ENCODE data around the gene MPZL2.
"Not testable (repeated sequence)": the region's sequence is repeated elsewhere in the genome, so short reads cannot be mapped to it uniquely, and the experiment has no call there.

MPZL2 gene

DNA sequence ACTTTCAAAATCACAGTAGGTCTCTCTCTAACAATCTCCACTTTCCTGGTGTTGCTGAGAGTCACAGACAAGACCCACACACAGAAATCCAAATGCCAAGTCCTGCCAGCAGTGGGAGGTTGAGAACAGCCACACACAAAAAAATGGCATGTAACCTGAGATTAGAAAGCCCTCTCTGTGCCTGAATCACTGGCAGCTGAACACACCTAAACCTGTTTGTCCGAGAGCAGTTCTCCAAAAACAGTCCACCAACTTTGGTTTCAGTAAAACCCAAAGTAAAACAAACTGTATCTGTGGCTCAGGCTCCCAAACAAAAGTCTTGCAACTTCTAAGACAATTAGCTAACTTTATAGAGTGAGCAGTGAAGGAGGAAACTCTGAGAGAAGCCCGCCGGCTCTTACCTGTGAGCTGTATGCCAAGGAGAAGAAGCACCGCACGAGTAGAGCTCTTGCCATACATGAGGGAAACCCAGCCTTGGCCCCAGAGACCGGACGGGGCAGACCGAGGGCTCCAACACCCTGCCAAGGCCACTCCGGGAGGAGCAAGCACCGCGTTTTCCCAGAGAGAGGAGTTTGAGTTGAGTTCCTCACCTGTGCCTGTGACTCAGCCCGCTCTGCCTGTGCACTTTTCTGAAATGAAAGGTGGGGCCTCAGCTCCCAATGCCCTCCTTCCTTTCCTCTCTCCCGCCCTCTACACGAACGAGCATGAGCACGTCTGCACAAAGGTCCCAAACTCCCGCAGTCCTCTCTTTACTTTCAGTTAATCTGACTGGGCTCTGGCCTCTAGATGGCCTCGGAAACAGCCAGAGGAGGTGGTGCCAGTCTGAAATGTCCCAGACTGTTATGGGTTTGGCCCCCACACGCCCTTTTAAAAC lies at the start of gene MPZL2:
Gene MPZL2 (minus strand): TSS at position 603 of the 874 bp plus-strand sequence. CDS start 144 bp downstream, at position 459.
- DNase-seq (ENCODE audit: low read depth) = no peak

DNA sequence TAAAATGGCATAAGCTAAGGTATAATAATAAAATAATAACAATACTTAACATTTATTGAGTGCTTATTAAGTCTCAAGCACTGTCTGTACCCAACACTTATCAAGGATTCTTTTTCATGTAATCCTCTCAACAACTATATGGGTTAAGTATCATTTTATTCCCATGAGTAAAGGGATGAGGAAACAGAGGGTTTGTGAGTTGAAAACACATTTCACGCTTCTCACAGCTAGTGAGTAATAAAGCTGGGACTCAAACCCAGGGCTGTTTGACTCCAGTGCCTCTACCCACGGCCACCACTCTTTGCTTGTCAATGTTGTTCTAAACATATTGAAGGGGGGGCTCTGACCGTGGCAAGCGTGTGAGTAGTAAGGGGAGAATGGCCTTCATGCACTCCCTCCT lies 49.1 kb upstream of the MPZL2 start:
- no peak for DNase-seq (ENCODE audit: low read depth)

DNA sequence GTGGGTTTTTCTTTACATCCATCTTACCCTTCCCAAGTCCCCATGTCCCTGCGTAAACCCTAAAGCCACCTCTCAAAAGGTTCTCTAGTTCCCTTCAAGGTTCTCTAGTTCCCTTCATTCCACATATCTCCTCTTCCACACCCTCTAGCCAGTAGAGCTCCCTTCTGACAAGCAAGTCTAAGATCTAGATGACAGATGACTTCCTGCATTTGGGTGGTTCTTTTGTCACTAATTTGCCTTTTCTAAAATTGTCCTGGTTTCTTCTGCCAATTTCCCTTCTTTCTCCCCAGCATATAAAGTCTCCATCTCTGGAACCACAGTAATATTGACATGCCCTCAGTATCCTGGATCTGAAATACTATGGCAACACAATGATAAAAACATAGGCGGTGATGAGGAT lies 48.2 kb upstream of the MPZL2 start:
- no peak for DNase-seq (ENCODE audit: low read depth)

DNA sequence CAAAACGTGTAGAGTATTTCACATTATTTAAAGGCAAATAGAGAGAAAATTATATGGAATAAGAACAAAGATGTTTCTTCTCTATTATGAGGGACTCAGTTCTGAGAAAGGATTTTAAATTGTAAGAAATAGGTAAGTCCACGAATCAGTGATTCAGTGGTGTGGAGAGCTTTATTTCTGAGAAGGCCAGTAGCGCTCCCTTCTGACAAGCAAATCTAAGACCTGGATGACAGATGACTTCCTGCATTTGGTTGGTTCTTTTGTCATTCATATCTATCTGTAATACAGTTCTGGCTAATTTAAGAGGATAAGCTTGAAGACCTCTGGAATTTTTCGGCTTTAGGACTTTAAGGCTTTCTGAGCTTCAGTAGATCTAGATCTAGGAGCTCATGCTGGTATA lies 47.4 kb upstream of the MPZL2 start:
- no peak for DNase-seq (ENCODE audit: low read depth)

DNA sequence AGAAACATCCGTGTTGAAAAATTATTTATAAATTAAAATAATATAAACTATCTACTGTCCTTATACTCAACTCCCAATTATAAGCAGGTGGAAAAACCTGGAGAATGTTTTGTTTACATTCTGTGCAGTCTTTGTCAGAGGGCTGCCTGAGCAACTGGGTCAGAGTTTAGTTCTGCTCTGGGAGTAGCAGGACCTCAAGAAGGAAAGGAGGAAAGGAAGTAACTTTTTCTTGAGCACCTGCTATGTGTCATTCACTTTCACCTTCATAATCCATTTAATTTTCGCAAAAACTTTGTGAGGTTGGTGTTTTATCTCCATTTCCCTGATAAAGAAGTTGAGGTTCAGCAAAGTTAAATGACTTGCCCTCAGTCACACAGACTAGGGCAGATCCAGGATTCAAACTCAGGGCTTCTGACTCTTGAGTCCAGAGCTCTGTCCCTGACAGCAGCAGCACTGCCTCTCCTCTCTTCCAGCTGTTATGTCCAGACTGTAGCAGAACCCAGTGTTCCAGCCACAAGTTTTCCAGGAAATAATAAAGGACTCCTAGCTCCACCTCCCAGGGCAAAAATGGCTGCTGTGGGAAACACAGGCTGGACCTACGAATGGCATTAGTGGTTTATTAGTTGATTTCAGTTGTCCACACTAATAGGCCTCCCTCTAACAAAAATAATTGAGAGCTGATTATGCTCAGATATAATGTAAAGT lies 46.8 kb upstream of the MPZL2 start:
- DNase-seq (ENCODE audit: low read depth) = no peak

DNA sequence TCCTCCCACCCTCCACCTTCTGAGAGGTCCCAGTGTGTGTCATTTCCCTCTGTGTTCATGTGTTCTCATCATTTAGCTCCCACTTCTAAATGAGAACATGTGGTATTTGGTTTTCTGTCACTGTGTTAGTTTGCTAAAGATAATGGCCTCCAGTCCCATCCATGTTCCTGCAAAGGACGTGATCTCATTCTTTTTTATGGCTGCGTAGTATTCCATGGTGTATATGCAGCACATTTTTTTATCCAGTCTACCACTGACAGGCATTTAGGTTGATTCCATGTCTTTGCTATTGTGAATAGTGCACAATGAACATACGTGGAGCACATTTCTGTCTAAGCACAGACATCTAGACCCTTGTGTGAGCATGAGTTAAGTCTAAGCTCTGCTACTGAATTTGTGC lies 46.2 kb upstream of the MPZL2 start:
- DNase-seq (ENCODE audit: low read depth) = no peak

DNA sequence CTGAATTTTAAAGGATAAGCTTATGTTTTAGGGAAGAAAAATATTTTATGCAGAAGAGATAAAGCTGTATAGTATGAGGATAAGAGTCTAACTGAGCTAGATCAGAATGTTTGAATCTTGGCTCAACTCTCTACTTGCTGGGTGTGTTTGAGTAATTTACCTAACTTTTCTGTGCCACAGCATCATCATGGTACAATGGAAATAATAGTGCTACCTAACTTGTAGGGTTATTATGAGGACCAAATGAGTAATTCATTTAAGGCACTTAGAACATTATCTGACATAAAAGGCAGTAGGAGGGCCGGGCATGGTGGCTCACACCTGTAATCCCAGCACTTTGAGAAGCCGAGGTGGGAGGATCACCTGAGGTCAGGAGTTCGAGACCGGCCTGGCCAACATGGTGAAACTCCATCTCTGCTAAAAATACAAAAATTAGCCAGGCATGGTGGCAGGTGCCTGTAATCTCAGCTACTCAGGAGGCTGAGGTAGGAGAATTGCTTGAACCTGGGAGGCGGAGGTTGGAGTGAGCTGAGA lies 45.0 kb upstream of the MPZL2 start:
- DNase-seq (ENCODE audit: low read depth) = not testable (repeated sequence)

DNA sequence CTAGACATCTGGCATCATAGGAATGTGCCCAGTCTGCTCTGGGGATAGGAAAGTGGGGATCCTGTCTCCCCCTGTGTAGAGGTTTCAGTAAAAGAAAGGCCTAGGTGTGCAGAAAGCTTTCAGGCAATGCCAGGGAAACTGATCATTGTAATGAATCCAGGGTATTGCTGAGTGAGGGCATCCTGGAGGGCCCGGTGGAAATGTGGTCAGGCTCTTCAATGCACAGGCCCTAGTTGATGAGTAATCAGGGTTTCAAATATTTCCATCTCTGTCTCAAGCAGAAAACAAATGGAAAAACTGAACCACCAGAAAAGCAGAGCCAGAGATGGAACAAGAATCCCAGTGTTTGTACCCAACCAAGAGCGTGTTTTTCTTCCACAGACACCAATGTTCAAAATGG lies 42.5 kb upstream of the MPZL2 start:
- DNase-seq (ENCODE audit: low read depth) = no peak

DNA sequence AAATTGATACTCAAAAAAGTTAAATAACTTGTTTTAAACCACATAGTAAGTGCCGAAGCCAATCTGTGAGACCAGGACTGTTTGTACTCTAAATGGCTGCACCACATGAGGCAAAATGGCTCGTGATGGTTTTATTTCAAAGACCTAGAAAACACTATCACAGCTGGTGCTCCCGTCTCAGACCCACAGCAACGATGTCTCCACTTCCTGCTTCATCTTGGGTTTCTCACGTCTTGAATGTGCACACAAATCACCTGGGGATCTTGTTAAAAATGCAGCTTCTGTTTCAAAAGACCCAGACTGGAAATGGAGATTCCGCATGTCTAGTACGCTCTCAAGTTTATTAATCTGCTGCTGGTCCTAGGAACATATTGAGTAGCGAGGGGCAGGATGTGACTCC lies 41.6 kb upstream of the MPZL2 start:
- DNase-seq (ENCODE audit: low read depth) = no peak

DNA sequence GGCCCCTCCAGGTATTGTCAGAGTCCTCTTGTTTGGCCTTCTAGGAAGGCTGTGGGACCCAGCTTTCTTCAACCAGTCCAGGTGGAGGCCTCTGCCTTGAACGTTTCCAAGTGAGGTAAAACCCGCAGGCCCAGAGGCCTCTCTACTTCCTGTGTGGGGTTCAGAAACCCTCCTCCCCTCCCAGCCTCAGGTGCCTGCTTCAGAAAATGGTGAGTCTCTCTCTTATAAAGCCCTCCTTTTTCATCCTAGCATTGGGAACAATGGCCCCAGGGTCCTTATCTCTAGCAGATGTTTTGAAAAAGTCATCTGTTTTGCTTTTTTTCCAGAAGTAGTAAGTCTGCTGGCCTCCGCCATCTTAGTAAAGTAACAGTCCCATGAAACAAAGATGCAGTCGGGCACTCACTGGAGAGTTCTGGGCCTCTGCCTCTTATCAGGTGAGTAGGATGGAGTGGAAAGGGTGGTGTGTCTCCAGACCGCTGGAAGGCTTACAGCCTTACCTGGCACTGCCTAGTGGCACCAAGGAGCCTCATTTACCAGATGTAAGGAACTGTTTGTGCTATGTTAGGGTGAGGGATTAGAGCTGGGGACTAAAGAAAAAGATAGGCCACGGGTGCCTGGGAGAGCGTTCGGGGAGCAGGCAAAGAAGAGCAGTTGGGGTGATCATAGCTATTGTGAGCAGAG lies 40.6 kb upstream of the MPZL2 start, which contains the start of gene CD3E:
Gene CD3E (plus strand): TSS at position 163 of the 681 bp plus-strand sequence. CDS start 223 bp downstream, at position 386.
- no peak for DNase-seq (ENCODE audit: low read depth)

DNA sequence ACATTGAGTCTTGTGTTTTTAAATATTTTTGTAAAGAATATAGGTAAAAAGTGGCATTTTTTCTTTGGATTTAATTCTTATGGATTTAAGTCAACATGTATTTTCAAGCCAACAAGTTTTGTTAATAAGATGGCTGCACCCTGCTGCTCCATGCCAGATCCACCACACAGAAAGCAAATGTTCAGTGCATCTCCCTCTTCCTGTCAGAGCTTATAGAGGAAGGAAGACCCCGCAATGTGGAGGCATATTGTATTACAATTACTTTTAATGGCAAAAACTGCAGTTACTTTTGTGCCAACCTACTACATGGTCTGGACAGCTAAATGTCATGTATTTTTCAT lies 40.1 kb upstream of the MPZL2 start:
- no peak for DNase-seq (ENCODE audit: low read depth)

DNA sequence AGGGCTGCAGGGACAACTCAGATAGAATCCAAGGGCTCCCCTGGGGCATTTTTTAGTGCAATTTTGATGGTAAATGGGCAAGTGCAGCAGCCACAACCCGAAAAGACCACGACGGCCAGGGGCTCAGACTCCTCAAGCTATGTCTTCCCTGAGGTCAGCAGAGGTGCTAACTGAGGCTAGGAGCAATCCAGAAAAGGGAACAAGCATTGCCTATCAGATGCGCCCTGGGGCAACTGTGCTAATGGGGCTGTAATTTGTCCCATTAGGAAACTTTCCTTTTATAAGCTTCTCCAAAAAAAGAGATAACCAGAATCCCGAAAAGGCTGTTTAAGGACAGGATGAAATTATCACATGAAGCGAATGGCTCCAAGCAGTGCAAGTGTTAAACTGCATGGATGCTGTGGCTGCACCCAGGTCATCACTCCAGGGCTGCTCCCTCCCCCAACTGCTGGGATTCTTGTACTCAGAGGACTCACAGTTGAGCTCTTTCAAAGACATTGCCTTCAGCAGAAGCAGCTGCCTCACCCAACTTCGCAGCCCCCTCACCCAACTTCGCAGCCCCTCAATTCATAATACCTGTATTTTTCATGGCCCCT lies 37.6 kb upstream of the MPZL2 start:
- no peak for DNase-seq (ENCODE audit: low read depth)

DNA sequence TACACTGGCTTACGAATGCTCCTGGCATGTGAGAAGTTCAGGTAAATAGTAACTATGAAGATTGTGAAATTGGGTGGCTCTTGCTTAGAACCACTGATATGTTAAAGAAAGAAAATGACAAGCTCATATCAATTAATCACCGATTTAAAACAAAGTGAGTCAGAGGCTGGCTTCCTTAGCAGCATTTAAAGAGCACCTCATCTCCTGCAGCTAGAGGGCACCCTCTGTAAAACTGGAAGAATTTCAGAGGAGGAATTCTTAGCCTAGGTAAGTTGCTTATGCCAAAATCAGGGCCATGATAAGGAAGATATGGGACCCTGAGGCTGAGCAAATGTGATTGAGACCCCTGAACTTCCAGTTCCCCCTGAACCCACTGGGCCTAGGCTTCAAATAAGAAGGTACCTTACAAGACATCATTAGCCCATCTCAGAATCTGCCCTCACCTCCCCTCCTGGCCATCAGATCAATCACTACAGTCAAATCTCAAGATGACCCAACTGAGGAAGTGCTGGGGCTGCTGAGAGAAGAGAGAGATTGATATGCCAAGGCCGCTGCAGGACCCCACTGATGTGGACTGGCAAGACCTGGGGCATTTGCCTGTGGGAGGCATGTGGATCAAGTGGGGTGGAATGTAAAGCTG lies 31.8 kb upstream of the MPZL2 start:
- DNase-seq (ENCODE audit: low read depth) = no peak

DNA sequence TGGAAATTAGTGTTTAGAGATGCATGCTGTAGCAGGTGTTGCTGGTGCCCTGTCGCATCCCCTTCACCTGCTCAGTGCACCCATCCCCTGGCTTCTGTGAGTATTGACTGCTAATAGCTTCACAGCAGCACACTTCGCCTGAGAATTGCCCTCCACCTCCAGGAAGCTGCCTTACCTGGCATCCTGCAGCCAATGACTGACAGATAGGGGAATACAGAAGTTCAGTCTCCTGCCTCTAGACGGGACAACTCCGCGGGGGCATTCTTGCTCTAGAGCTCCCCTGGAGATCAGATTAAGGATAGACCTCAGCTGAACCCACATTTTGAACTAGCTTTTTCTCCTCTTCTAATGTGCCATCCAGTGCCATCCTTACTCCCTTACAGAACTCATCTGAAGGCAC lies 31.1 kb upstream of the MPZL2 start:
- no peak for DNase-seq (ENCODE audit: low read depth)

DNA sequence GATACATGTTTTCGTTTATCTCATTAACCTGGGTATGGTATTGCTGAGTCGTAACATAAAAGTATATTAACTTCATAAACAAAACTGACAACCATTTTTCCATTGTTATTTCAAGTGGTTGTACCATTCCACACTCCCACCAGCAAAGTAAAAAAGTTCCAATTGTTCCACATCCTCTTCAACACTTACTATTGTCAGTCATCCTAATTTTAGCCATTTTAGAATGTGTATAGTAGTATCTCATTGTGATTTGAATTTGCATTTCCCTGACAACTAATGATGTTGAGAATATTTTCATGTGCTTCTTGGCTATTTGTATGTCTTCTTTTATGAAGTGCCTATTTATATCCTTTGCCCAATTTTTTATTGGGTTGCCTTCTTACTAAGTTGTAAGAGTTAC lies 30.0 kb upstream of the MPZL2 start:
- no peak for DNase-seq (ENCODE audit: low read depth)

DNA sequence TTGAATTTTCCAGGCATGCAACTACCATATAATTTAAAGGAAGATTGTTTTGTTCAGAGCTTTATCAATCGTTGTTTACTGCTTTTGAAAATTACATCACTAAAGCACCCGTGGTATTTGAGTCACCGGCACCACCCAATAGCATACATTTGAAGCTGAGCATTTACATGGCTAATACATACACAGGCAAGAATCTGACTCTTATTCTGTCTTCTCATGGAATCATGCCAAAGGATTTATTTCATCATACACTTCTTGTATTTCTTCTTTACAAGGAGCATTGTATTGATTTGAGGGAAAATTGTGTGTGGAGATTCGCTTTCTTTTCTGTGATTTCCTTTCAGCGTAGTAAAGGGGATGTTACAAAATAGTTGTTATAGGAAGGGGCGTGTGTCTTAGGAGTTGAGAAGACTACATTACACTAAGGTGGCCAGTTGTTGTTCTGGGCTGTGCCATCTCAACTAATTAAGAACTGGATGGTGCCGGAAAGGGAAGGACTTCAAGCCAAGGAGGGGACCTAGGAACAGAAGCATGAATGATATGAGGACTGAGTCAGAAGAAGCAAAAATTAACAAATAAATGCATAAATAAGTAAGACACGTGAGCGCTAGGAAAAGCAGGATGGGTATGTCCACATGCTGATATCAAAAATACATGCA lies 27.5 kb upstream of the MPZL2 start:
- DNase-seq (ENCODE audit: low read depth) = no peak

DNA sequence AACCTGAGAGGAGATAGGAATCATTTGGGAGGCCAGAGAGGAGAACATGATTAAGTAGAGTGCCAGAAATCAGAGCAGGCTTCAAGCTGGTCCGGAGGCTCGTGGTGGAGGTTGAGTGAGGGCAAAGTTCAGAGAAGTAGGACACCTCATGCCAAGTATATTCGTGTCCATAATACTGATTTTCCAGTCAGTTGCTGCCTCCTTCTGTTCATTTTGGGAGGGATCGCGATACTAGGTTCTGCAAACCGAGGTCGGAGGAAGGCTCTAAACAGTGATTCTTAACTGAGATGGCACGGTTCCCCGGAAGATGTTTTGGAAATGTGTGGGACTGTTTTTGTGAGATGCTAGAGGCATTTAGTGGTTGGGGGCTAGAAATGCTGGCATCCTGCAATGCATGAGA lies 26.8 kb upstream of the MPZL2 start:
- no peak for DNase-seq (ENCODE audit: low read depth)

DNA sequence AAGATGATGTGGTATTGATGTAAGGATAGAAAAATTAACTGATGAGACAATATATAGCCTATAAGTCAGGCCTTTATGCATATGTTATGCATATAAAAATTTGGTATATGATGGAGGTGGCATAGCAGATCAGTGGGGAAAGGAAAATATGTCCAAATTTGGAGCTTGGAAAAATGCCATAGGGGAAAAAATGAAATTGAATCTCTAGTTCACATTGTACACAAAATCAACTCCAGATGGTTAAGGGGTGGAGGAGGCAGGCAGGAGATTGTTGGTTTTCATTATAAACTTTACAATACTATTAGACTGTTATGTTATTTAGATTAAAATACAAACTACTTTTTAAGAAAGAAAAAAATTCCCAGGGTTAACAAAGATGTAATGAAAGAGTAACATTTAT lies 25.3 kb upstream of the MPZL2 start:
- DNase-seq (ENCODE audit: low read depth) = no peak

DNA sequence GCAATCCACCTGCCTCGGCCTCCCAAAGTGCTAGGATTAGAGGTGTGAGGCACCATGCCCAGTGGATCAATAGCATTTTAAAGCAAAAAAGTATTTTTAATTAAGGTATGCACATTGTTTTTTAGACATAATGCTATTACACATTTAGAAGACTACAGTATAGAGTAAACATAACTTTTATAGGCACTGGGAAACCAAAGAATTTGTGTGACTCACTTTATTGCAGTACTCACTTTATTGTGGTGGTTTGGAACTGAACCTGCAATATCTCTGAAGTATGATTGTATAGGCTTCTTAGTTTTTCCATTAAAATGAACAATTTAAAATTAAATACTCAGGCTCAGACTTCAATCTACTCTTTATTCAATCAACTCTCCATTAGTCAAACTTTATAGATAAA lies 22.9 kb upstream of the MPZL2 start:
- DNase-seq (ENCODE audit: low read depth) = no peak

DNA sequence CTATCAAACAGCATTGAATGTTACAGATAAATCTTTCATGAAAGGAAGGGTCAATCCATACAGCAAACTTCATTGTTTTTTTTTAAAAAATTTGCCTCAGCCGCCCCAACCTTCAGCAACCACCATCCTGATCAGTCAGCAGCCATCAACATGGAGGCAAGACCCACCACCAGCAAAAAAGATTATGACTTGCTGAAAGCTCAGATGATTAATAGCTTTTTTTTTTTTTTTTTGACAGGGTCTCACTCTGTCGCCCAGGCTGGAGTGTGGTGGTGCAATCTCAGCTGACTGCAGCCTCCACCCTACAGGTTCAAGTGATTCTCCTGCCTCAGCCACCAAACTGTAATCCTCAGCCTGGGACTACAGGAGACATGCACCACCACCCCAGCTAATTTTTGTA lies 22.4 kb upstream of the MPZL2 start:
- DNase-seq (ENCODE audit: low read depth) = no peak

DNA sequence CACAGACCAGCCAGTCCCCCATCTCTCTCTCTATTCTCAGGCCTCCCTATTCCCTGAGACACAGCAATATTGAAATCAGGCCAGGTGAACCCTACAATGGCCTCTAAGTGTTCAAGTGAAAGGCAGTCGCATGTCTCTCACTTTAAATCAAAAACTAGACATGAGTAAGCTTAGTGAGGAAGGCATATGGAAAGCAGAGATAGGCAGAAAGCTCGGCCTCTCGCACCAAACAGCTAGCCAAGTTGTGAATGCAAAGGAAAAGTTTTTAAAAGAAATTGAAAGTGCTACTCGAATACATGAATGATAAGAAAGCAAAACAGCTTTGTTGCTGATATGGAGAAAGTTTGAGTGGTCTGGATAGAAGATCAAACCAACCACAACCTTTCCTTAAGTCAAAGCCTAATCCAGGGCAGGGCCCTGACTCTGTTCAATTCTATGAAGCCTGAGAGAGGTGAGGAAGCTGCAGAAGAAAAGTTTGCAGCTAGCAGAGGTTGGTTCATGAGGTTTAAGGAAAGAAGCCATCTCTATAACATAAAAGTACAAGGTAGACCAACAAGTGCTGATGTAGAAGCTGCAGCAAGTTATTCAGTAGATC lies 19.8 kb upstream of the MPZL2 start:
- peak; percentile 68 for DNase-seq (ENCODE audit: low read depth)

Data from CMK (cell line).